Measurements from ENCODE around the gene SV2B. TPM values are rescaled to one million over a fixed set of nuclear protein-coding genes. Genes with fewer than 3 reads are reported as not detected.

SV2B gene
- total RNA-seq, 1 donor from 2014 or later: not detected

DNA sequence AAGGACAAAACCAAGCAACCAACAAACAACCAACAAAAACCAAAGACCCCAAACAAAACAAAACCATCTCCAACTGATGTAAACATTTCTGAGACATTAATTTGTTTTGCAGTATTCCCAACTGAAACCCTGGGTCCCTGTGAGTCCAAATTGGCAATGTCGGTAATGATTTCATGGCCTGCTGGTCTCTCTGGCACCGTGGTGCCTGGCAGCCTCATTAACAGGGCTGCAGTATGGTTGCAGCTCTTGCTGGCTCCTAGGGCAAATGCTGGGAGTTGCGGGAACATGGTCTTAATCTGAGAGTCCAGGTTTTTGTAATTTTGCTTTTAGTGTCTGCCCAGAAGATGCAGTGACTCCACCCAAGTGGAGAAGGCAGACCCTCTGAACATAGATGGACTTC lies 128.3 kb downstream of the SV2B start:
- Histone ChIP-seq H3K4me3 (ENCODE audit: insufficient read depth, low read depth, low read length) (no peak overlapping the region), H3K27ac (ENCODE audit: low read depth, low read length) (no peak overlapping the region), H3K4me2 (ENCODE audit: low read length) (no peak overlapping the region), H2AFZ (ENCODE audit: low read depth, low read length) (no peak overlapping the region), H4K20me1 (ENCODE audit: insufficient read depth, low read length) (no peaks in the 10 kb centered on the region), H3K9me3 (ENCODE audit: insufficient read depth, low read depth, low read length) (no peaks in the 10 kb centered on the region), H3K27me3 (ENCODE audit: insufficient read depth, low read length) (no peaks in the 10 kb centered on the region), H3K9ac (ENCODE audit: low read length) (no peak overlapping the region), H3K36me3 (ENCODE audit: insufficient read depth, low read length) (no peaks in the 10 kb centered on the region), H3K79me2 (ENCODE audit: insufficient read depth, low read length) (no peaks in the 10 kb centered on the region), H3K4me1 (ENCODE audit: insufficient read depth, low read length) (no peaks in the 10 kb centered on the region)
- DNase-seq (ENCODE audit: low read depth) (no peak), FAIRE-seq (no peak)
- no peaks in the 10 kb centered on the region for H3K4me1 Mint-ChIP-seq (ENCODE audit: low read depth, unreplicated experiment)
- H3K27ac Mint-ChIP-seq (ENCODE audit: unreplicated experiment): no peak overlapping the region
- H3K9me3 Mint-ChIP-seq (ENCODE audit: unreplicated experiment): no peaks in the 10 kb centered on the region
- peaks cover 14% of the 10 kb centered on the region for H3K27me3 Mint-ChIP-seq (ENCODE audit: low read depth, unreplicated experiment)
- no peaks in the 10 kb centered on the region for H3K36me3 Mint-ChIP-seq (ENCODE audit: low read depth, unreplicated experiment)
- no peak overlapping the region for H3K4me3 Mint-ChIP-seq (ENCODE audit: unreplicated experiment)
- TF ChIP-seq, protein P1, sequence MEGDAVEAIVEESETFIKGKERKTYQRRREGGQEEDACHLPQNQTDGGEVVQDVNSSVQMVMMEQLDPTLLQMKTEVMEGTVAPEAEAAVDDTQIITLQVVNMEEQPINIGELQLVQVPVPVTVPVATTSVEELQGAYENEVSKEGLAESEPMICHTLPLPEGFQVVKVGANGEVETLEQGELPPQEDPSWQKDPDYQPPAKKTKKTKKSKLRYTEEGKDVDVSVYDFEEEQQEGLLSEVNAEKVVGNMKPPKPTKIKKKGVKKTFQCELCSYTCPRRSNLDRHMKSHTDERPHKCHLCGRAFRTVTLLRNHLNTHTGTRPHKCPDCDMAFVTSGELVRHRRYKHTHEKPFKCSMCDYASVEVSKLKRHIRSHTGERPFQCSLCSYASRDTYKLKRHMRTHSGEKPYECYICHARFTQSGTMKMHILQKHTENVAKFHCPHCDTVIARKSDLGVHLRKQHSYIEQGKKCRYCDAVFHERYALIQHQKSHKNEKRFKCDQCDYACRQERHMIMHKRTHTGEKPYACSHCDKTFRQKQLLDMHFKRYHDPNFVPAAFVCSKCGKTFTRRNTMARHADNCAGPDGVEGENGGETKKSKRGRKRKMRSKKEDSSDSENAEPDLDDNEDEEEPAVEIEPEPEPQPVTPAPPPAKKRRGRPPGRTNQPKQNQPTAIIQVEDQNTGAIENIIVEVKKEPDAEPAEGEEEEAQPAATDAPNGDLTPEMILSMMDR (IDR thresholded peaks at IDR 0.05; ENCODE audit: insufficient read depth, low read depth, low read length): no peak
- TF ChIP-seq EZH2 (IDR thresholded peaks at IDR 0.05; ENCODE audit: insufficient read depth, low read length): no peak

DNA sequence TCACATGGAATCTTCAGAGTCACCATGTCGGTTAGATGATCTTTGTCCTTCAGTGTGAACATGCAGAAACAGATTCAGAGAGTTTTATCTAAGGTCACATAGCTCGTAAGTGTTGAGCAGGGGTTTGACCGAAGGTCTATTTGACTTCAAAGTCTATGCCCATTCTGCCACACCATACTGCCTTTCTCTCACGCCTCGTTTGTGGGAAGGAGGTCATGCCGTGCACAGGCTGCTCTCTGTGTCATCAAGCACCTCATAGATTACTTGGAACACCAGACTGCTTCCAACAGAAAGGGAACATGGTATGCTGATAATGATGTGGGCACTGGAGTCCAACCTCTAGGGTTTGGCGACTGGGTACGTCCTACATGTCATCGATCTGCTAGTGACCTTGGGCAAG lies 128.8 kb downstream of the SV2B start:
- TF ChIP-seq, protein P1 (IDR thresholded peaks at IDR 0.05; ENCODE audit: insufficient read depth, low read depth, low read length): no peak
- TF ChIP-seq EZH2 (IDR thresholded peaks at IDR 0.05; ENCODE audit: insufficient read depth, low read length): no peak
- no peak overlapping the region for H3K4me3 ChIP-seq (ENCODE audit: insufficient read depth, low read depth, low read length)
- no peak overlapping the region for H3K4me2 ChIP-seq (ENCODE audit: low read length)
- H3K4me1 Mint-ChIP-seq (ENCODE audit: low read depth, unreplicated experiment): no peaks in the 10 kb centered on the region
- DNase-seq (ENCODE audit: low read depth): no peak
- no peak overlapping the region for H3K4me3 Mint-ChIP-seq (ENCODE audit: unreplicated experiment)
- no peak overlapping the region for H3K27ac ChIP-seq (ENCODE audit: low read depth, low read length)
- H3K27ac Mint-ChIP-seq (ENCODE audit: unreplicated experiment): no peak overlapping the region
- H3K4me1 ChIP-seq (ENCODE audit: insufficient read depth, low read length): no peaks in the 10 kb centered on the region
- no peaks in the 10 kb centered on the region for H3K9me3 ChIP-seq (ENCODE audit: insufficient read depth, low read depth, low read length)
- no peaks in the 10 kb centered on the region for H3K79me2 ChIP-seq (ENCODE audit: insufficient read depth, low read length)
- no peaks in the 10 kb centered on the region for H3K9me3 Mint-ChIP-seq (ENCODE audit: unreplicated experiment)
- no peak overlapping the region for H2AFZ ChIP-seq (ENCODE audit: low read depth, low read length)
- peaks cover 14% of the 10 kb centered on the region for H3K27me3 Mint-ChIP-seq (ENCODE audit: low read depth, unreplicated experiment)
- no peaks in the 10 kb centered on the region for H3K36me3 Mint-ChIP-seq (ENCODE audit: low read depth, unreplicated experiment)
- H4K20me1 ChIP-seq (ENCODE audit: insufficient read depth, low read length): no peaks in the 10 kb centered on the region
- no peak for FAIRE-seq
- H3K36me3 ChIP-seq (ENCODE audit: insufficient read depth, low read length): no peaks in the 10 kb centered on the region
- no peaks in the 10 kb centered on the region for H3K27me3 ChIP-seq (ENCODE audit: insufficient read depth, low read length)
- no peak overlapping the region for H3K9ac ChIP-seq (ENCODE audit: low read length)

DNA sequence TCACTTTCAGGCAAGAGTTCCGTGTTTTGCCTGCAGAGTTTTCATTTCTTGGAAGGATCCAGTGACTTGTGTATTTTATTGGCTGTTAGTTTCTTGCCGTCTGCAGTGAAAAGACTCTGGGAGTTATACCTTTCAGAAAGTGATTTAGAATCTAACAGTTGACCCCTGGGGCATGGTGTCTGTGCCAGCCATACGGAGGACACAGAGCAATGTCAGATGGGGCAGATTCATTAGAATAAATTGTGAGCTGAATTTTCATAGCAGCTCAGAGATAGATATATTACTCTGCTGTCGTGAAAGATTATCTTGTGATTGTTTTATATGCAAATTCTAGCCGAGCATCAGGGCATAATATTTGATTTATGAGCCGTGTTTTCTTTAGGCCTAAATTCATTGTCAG lies 131.6 kb downstream of the SV2B start:
- Histone ChIP-seq H3K4me2 (ENCODE audit: low read length) (no peak overlapping the region), H3K27ac (ENCODE audit: low read depth, low read length) (no peak overlapping the region), H2AFZ (ENCODE audit: low read depth, low read length) (no peak overlapping the region), H3K36me3 (ENCODE audit: insufficient read depth, low read length) (no peaks in the 10 kb centered on the region), H3K79me2 (ENCODE audit: insufficient read depth, low read length) (no peaks in the 10 kb centered on the region), H3K9ac (ENCODE audit: low read length) (no peak overlapping the region), H3K9me3 (ENCODE audit: insufficient read depth, low read depth, low read length) (no peaks in the 10 kb centered on the region), H3K27me3 (ENCODE audit: insufficient read depth, low read length) (no peaks in the 10 kb centered on the region), H4K20me1 (ENCODE audit: insufficient read depth, low read length) (no peaks in the 10 kb centered on the region), H3K4me3 (ENCODE audit: insufficient read depth, low read depth, low read length) (no peak overlapping the region), H3K4me1 (ENCODE audit: insufficient read depth, low read length) (no peaks in the 10 kb centered on the region)
- Mint-ChIP-seq H3K36me3 (ENCODE audit: low read depth, unreplicated experiment) (no peaks in the 10 kb centered on the region), H3K4me1 (ENCODE audit: low read depth, unreplicated experiment) (no peaks in the 10 kb centered on the region), H3K27ac (ENCODE audit: unreplicated experiment) (no peak overlapping the region), H3K9me3 (ENCODE audit: unreplicated experiment) (no peaks in the 10 kb centered on the region), H3K4me3 (ENCODE audit: unreplicated experiment) (no peak overlapping the region), H3K27me3 (ENCODE audit: low read depth, unreplicated experiment) (peaks cover 13% of the 10 kb centered on the region)
- FAIRE-seq (no peak), DNase-seq (ENCODE audit: low read depth) (no peak)
- TF ChIP-seq, protein P1 (IDR thresholded peaks at IDR 0.05; ENCODE audit: insufficient read depth, low read depth, low read length): no peak
- no peak for TF ChIP-seq EZH2 (IDR thresholded peaks at IDR 0.05; ENCODE audit: insufficient read depth, low read length)

All from astrocyte (in vitro differentiated cells and primary cell).